NCI-H1092 treated with DMSO at 0.1 percent for 48 hours (cell line): Measurements from ENCODE around the gene CAPN9.
"Not testable (repeated sequence)": the region's sequence is repeated elsewhere in the genome, so short reads cannot be mapped to it uniquely, and the experiment has no call there.

Source experiments
- DNase-seq: peaks from one replicate; lab custom pipeline; 2025; lab: John Stamatoyannopoulos, UW

Gene CAPN9

GRCh38 chr1:230746617-230747016 is 571 bp upstream of the CAPN9 start:
- no peak for DNase-seq

- DNase-seq: peak; percentile 50
Measured at GRCh38 chr1:230747890-230748800, 957 bp downstream of the CAPN9 start.

- no peak for DNase-seq
Measured at GRCh38 chr1:230749150-230749549, 2.0 kb downstream of the CAPN9 start.

- DNase-seq: peak; percentile 28
Measured at GRCh38 chr1:230749635-230750034, 2.4 kb downstream of the CAPN9 start.

GRCh38 chr1:230750576-230750975 is 3.4 kb downstream of the CAPN9 start:
- peak; percentile 64 for DNase-seq

GRCh38 chr1:230750986-230751625 is 3.9 kb downstream of the CAPN9 start:
- DNase-seq: no peak

- DNase-seq: peak; percentile 95
Measured at GRCh38 chr1:230752407-230752806, 5.2 kb downstream of the CAPN9 start.

- no peak for DNase-seq
Measured at GRCh38 chr1:230753191-230753585, 6.0 kb downstream of the CAPN9 start.

- peak; percentile 93 for DNase-seq
Measured at GRCh38 chr1:230753586-230754251, 6.5 kb downstream of the CAPN9 start.

GRCh38 chr1:230754796-230755195 is 7.6 kb downstream of the CAPN9 start:
- no peak for DNase-seq

- DNase-seq: no peak
Measured at GRCh38 chr1:230757856-230758708, 10.9 kb downstream of the CAPN9 start.

GRCh38 chr1:230758709-230759368 is 11.7 kb downstream of the CAPN9 start:
- peak; percentile 12 for DNase-seq

- no peak for DNase-seq
Measured at GRCh38 chr1:230759369-230760065, 12.3 kb downstream of the CAPN9 start.

- peak; percentile 82 for DNase-seq
Measured at GRCh38 chr1:230760360-230760827, 13.2 kb downstream of the CAPN9 start.

GRCh38 chr1:230761443-230762167 is 14.4 kb downstream of the CAPN9 start:
- no peak for DNase-seq

- DNase-seq: no peak
Measured at GRCh38 chr1:230763927-230764591, 16.9 kb downstream of the CAPN9 start.

GRCh38 chr1:230766318-230766717 is 19.1 kb downstream of the CAPN9 start:
- no peak for DNase-seq

- not testable (repeated sequence) for DNase-seq
Measured at GRCh38 chr1:230767859-230768612, 20.8 kb downstream of the CAPN9 start.
